ENCODE results near the gene CENPF. TPM values are rescaled to one million over a fixed set of nuclear protein-coding genes. Genes with fewer than 3 reads are reported as not detected.

The CENPF gene
- total and polyA plus RNA-seq, 2 of the 13 experiments (the other 11 are each of a cell fraction or from before 2014, with no cell fraction given) = 14.7 to 84.9 TPM

GRCh38 chr1:214685906-214686305 is 82.9 kb downstream of the CENPF start (continued):
- TF ChIP-seq ATF6 (CRISPR knock-in tag; conservative IDR thresholded peaks at IDR 0.05) = no peak
- TF ChIP-seq MNT (IDR thresholded peaks at IDR 0.05) = no peak
- TF ChIP-seq TFDP2 (CRISPR knock-in tag; IDR thresholded peaks at IDR 0.05) = no peak
- TF ChIP-seq NPAS2 (CRISPR knock-in tag; IDR thresholded peaks at IDR 0.05; ENCODE audit: borderline replicate concordance) = no peak

- CTCF ChIA-PET (ENCODE audit: low intra/inter-chr PET ratio, low total read pairs) = no interaction called here
- no peak for DNase-seq (ENCODE audit: low spot score)
- TF ChIP-seq ZFP41 (CRISPR knock-in tag; IDR thresholded peaks at IDR 0.05; ENCODE audit: borderline replicate concordance) = no peak
- TF ChIP-seq CEBPB (IDR thresholded peaks at IDR 0.05; ENCODE audit: borderline replicate concordance, low read depth, low read length) = no peak
- no peak for TF ChIP-seq ZSCAN9 (CRISPR knock-in tag; IDR thresholded peaks at IDR 0.05; ENCODE audit: borderline replicate concordance)
- no peak for TF ChIP-seq ASH2L (IDR thresholded peaks at IDR 0.05; ENCODE audit: insufficient read length, low read depth, low read length)
- no peak for TF ChIP-seq PHF8 (CRISPR knock-in tag; IDR thresholded peaks at IDR 0.05)
- TF ChIP-seq BCL3 (CRISPR knock-in tag; IDR thresholded peaks at IDR 0.05) = no peak
- TF ChIP-seq SALL1 (CRISPR knock-in tag; IDR thresholded peaks at IDR 0.05) = no peak
Observed at GRCh38 chr1:214686497-214686896, 83.5 kb downstream of the CENPF start.

More at GRCh38 chr1:214686497-214686896, 83.5 kb downstream of the CENPF start:
- no peaks in the 10 kb centered on the region for H3K36me3 ChIP-seq (replicated peaks in 1 of 2; ENCODE audit: control insufficient read depth in 1 of 2, insufficient read depth in 2 of 2, low read length in 2 of 2)
- peaks cover 10% of the 10 kb centered on the region for H3K4me1 ChIP-seq (ENCODE audit: insufficient read depth, low read length)
- in situ Hi-C loops (cut with HindIII; ENCODE audit: extremely low pct_ligation_motif_present, low pct_unique_long_range_greater_than_20kb) (no loop called here), intact Hi-C loops (cut with micrococcal nuclease; ENCODE audit: unreplicated experiment) (no loop called here)
- no peak overlapping the region for H3K9ac ChIP-seq (ENCODE audit: insufficient read depth, low read depth, low read length)
- H3K9me3 ChIP-seq (ENCODE audit: low read length) = no peaks in the 10 kb centered on the region
- H3K27me3 ChIP-seq (ENCODE audit: control insufficient read depth in 1 of 2, insufficient read depth in 2 of 2, low read length in 2 of 2) = peaks cover 0 to 7% of the 10 kb centered on the region in 2 experiments; a peak in 1 of 5 replicates
- WGBS (ENCODE audit: low lambda C conversion rate) = 7% methylated on average over 5 of the region's 5 CpGs
- POLR2A ChIA-PET = no interaction called here
- H2AFZ ChIP-seq (ENCODE audit: low read length) = no peak overlapping the region
- no peak overlapping the region for H3K4me3 ChIP-seq (replicated peaks in 1 of 3; ENCODE audit: insufficient read depth in 1 of 3, low read depth in 2 of 3, low read length in 3 of 3)
- ATAC-seq (no peak), FAIRE-seq (no peak)
- no peaks in the 10 kb centered on the region for H3K79me2 ChIP-seq (ENCODE audit: insufficient read depth, low read length)
- BruUV-seq (replicated peaks) = no TSS peak
- H3K4me2 ChIP-seq (ENCODE audit: low read depth, low read length) = no peak overlapping the region
- no peak overlapping the region for H3K27ac ChIP-seq (ENCODE audit: extremely low read length, insufficient read depth, low read length)
- no peaks in the 10 kb centered on the region for H4K20me1 ChIP-seq (ENCODE audit: insufficient read depth, low read length)
